HepG2 (cell line): Measurements from ENCODE around the gene KSR1. TPM values are rescaled to one million over a fixed set of nuclear protein-coding genes. Genes with fewer than 3 reads are reported as not detected.
A peak's percentile ranks its signal among the peaks of the same experiment; 100 is the strongest.

ENCODE experiments used
- ATAC-seq: fragments of 200-7000 bp; cut with Tn5 transposase; 3 replicates; pipeline ENCODE4 v1.9.1; 2020; ENCODE audit warnings: mild to moderate bottlenecking, moderate library complexity
- BruUV-seq: library from RNA; stranded (reverse); fragments of 400-500 nt; replicated peaks from 2 replicates; lab custom pipeline; 2021; lab: Mats Ljungman, UMichigan
- CTCF ChIA-PET: fragments of 300-600 bp; formaldehyde crosslinking; extraction: SDS; loops from one replicate; lab custom pipeline; 2021; ENCODE audit warnings: low total read pairs, inconsistent platforms, low intra/inter-chr PET ratio; lab: Yijun Ruan, JAX
- POLR2A ChIA-PET: fragments of 350-600 bp; sonication (Branson Sonifier 250); formaldehyde crosslinking; loops from one replicate; lab custom pipeline; 2020; ENCODE audit warnings: antibody characterized with exemption, inconsistent platforms; lab: Yijun Ruan, JAX
- DNase-seq: peaks from one replicate; pipeline ENCODE4 v3.0.0-alpha.2; 2015; ENCODE audit warnings: low spot score
- FAIRE-seq: peaks from 3 replicates; lab custom pipeline; 2011; peaks lifted over from hg19 to GRCh38; lab: Jason Lieb, UNC
- H2AFZ ChIP-seq: one replicate; pipeline ENCODE4 v1.6.1; 2011; ENCODE audit warnings: low read length, inconsistent platforms
- H3K27ac ChIP-seq: fragments of 300-600 bp; 3 replicates; pipeline ENCODE4 v1.8.0; 2011; ENCODE audit warnings: mixed run types, mild to moderate bottlenecking, mixed read lengths, low read length, inconsistent platforms; ENCODE audit not compliant: insufficient read depth; ENCODE audit errors: extremely low read length
- H3K27me3 ChIP-seq, 2 experiments: fragments of 200-600 bp in 1 of 2; 2 replicates in 1 of 2; 3 replicates in 1 of 2; pipeline versions ENCODE4 v1.6.0 to v1.8.0; 2011; ENCODE audit warnings: low read length in 2 of 2, mild to moderate bottlenecking in 2 of 2, moderate library complexity in 2 of 2, inconsistent platforms in 1 of 2; ENCODE audit not compliant: insufficient read depth in 2 of 2, control insufficient read depth in 1 of 2
- H3K36me3 ChIP-seq, 2 experiments: fragments of 200-600 bp in 1 of 2; replicated peaks in 1 of 2; 2 replicates in 1 of 2; 3 replicates in 1 of 2; pipeline versions ENCODE4 v1.5.1 to v1.8.0; 2011; ENCODE audit warnings: low read length in 2 of 2, inconsistent platforms in 1 of 2; ENCODE audit not compliant: insufficient read depth in 2 of 2, control insufficient read depth in 1 of 2
- H3K4me1 ChIP-seq: 2 replicates; pipeline ENCODE4 v1.5.1; 2012; ENCODE audit warnings: low read length, inconsistent platforms; ENCODE audit not compliant: insufficient read depth
- H3K4me2 ChIP-seq: 2 replicates; pipeline ENCODE4 v1.6.0; 2011; ENCODE audit warnings: low read depth, low read length, inconsistent platforms
- H3K4me3 ChIP-seq, 3 experiments: fragments of 200-600 bp in 1 of 3; sonication (generic), shearing (Covaris generic) in 1 of 3; replicated peaks in 1 of 3; 2 replicates each; pipeline ENCODE4 v1.5.1; 2011 to 2016; ENCODE audit warnings: low read length in 3 of 3, inconsistent platforms in 2 of 3, low read depth in 2 of 3, mild to moderate bottlenecking in 2 of 3, control low read depth in 1 of 3, mixed read lengths in 1 of 3; ENCODE audit not compliant: insufficient read depth in 1 of 3
- H3K79me2 ChIP-seq: one replicate; pipeline ENCODE4 v1.6.1; 2011; ENCODE audit warnings: low read length, inconsistent platforms; ENCODE audit not compliant: insufficient read depth
- H3K9ac ChIP-seq: 2 replicates; pipeline ENCODE4 v1.6.0; 2011; ENCODE audit warnings: mild to moderate bottlenecking, low read depth, low read length, inconsistent platforms; ENCODE audit not compliant: insufficient read depth
- H3K9me3 ChIP-seq: 2 replicates; pipeline ENCODE4 v1.5.1; 2012; ENCODE audit warnings: mild to moderate bottlenecking, low read length
- H4K20me1 ChIP-seq: 2 replicates; pipeline ENCODE4 v1.6.0; 2011; ENCODE audit warnings: inconsistent platforms, mild to moderate bottlenecking, low read length, moderate library complexity; ENCODE audit not compliant: insufficient read depth
- ATF7-NPFF ChIP-seq: sonication (generic); formaldehyde crosslinking; IDR thresholded peaks from 2 replicates; pipeline ENCODE4 v1.8.1; 2023; ENCODE audit warnings: mild to moderate bottlenecking, low read depth, missing genetic modification reagents, moderate library complexity
- FOSL1 ChIP-seq: sonication (generic); formaldehyde crosslinking; IDR thresholded peaks from 2 replicates; pipeline ENCODE4 v1.9.0; 2021; ENCODE audit warnings: missing genetic modification reagents, borderline replicate concordance
- HDAC6 ChIP-seq: fragments of 200-600 bp; sonication (generic); IDR thresholded peaks from 2 replicates; pipeline ENCODE4 v1.7.0; 2017; ENCODE audit warnings: mild to moderate bottlenecking, antibody characterized with exemption, low read length, low read depth
- KAT7 ChIP-seq: IDR thresholded peaks from 2 replicates; pipeline ENCODE4 v1.6.1; 2018; ENCODE audit warnings: borderline replicate concordance, missing compliant biosample characterization
- KDM1A ChIP-seq: IDR thresholded peaks from 2 replicates; pipeline ENCODE4 v1.6.1; 2016; ENCODE audit warnings: missing compliant biosample characterization
- NR3C1 ChIP-seq: sonication (generic); formaldehyde crosslinking; IDR thresholded peaks from 2 replicates; pipeline ENCODE4 v1.4.0; 2020; ENCODE audit warnings: missing genetic modification reagents
- ONECUT2 ChIP-seq: sonication (generic); formaldehyde crosslinking; IDR thresholded peaks from 2 replicates; pipeline ENCODE4 v1.4.0; 2020; ENCODE audit warnings: missing genetic modification reagents
- PCBP2 ChIP-seq: fragments of 200-400 bp; formaldehyde crosslinking; optimal IDR thresholded peaks from 2 replicates; pipeline ENCODE3; 2018; ENCODE audit warnings: low read length, low read depth; ENCODE audit not compliant: poor library complexity, severe bottlenecking
- RARA ChIP-seq: IDR thresholded peaks from 2 replicates; pipeline ENCODE4 v1.6.1; 2016; ENCODE audit warnings: missing genetic modification reagents, missing compliant biosample characterization
- SP4 ChIP-seq: sonication (generic); formaldehyde crosslinking; IDR thresholded peaks from 2 replicates; pipeline ENCODE4 v1.8.1; 2023; ENCODE audit warnings: mild to moderate bottlenecking, missing genetic modification reagents
- SRY ChIP-seq: sonication (generic); formaldehyde crosslinking; IDR thresholded peaks from 2 replicates; pipeline ENCODE4 v1.8.0; 2022; ENCODE audit warnings: mild to moderate bottlenecking, missing genetic modification reagents
- TARDBP ChIP-seq: sonication (generic); formaldehyde crosslinking; IDR thresholded peaks from 2 replicates; pipeline ENCODE4 v1.8.0; 2022; ENCODE audit warnings: mild to moderate bottlenecking, missing genetic modification reagents
- TCF7 ChIP-seq: sonication (generic); IDR thresholded peaks from 2 replicates; pipeline ENCODE4 v1.6.1; 2016; ENCODE audit warnings: antibody characterized with exemption, low read depth
- ZIK1 ChIP-seq: sonication (generic); formaldehyde crosslinking; IDR thresholded peaks from 2 replicates; pipeline ENCODE4 v1.5.0; 2020; ENCODE audit warnings: mild to moderate bottlenecking, low read depth, missing genetic modification reagents, borderline replicate concordance
- ZNF331 ChIP-seq: sonication (generic); formaldehyde crosslinking; IDR thresholded peaks from 2 replicates; pipeline ENCODE4 v1.4.0; 2020; ENCODE audit warnings: missing genetic modification reagents
- ZNF737 ChIP-seq: sonication (generic); formaldehyde crosslinking; IDR thresholded peaks from 2 replicates; pipeline ENCODE4 v1.5.0; 2020; ENCODE audit warnings: missing genetic modification reagents, mild to moderate bottlenecking, borderline replicate concordance
- WGBS: methylation state at CpG from one replicate; pipeline ENCODE4 v1.1.6; 2017; ENCODE audit warnings: low lambda C conversion rate; 5-methylcytosine and 5-hydroxymethylcytosine counted together
- in situ Hi-C: cut with HindIII; loops from 2 replicates; pipeline ENCODE4 v1.10.0; 2017; ENCODE audit warnings: low pct_unique_long_range_greater_than_20kb; ENCODE audit not compliant: extremely low pct_ligation_motif_present
- intact Hi-C: fragments of 100-400 bp; cut with micrococcal nuclease; formaldehyde crosslinking; loops from one replicate; pipeline ENCODE4 v1.10.0; 2022; ENCODE audit not compliant: unreplicated experiment
- polyA plus RNA-seq, 8 experiments: library from polyadenylated mRNA; depleted of rRNA in 3 of 8; stranded (reverse) in 7 of 8; unstranded in 1 of 8; fragments of >200 nt; fragmentation: Illumina TruSeq in 4 of 8; extraction: Trizol in 4 of 8; gene quantifications; 2 replicates each; pipeline versions ENCODE4 v1.2.1 to v1.2.3, GENCODE V29; 2011 to 2016; ENCODE audit warnings: low read depth in 4 of 8, missing spikeins in 1 of 8, mixed read lengths in 1 of 8; ENCODE audit not compliant: insufficient read depth in 1 of 8
- total RNA-seq, 5 experiments: library from RNA; depleted of rRNA; stranded (reverse); fragments of >200 nt; fragmentation: Illumina TruSeq; extraction: Trizol; gene quantifications; 2 replicates each; pipeline ENCODE4 v1.2.3, GENCODE V29; 2016; ENCODE audit warnings: low read depth in 1 of 5
- TF ChIP-seq, protein P1 (sequence below): sonication (generic); formaldehyde crosslinking; conservative IDR thresholded peaks from 2 replicates; pipeline ENCODE4 v1.4.0; 2020; ENCODE audit warnings: mild to moderate bottlenecking, missing genetic modification reagents, moderate library complexity
- TF ChIP-seq, protein P2 (sequence below): sonication (generic); formaldehyde crosslinking; IDR thresholded peaks from 2 replicates; pipeline ENCODE4 v1.5.1; 2020; ENCODE audit warnings: mild to moderate bottlenecking, missing genetic modification reagents, moderate library complexity

KSR1 gene
- total and polyA plus RNA-seq, 2 of the 13 experiments (the other 11 are each of a cell fraction or from before 2014, with no cell fraction given), result 10.1 to 16.6 TPM

DNA sequence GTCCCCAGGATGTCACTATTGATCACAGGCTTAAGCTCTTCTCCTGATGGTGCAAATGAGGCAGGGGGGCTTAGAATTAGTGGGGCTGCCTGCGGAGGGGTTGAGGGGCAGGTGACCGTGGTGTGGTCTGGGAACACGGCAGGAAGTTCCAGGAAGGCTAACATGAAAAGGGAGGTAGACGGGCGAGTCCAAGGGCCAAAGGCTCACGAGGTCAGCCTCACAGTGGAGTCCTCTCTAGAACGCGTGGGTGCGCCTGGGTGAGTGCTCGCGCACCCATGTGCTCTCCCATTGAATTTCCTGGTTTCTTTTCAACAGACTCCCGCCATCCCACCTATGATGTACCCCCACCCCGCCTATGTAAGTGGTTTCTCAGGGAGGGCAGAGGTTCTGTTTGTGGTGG, 190.0 kb downstream of the KSR1 start (continued):
- TF ChIP-seq, protein P1, sequence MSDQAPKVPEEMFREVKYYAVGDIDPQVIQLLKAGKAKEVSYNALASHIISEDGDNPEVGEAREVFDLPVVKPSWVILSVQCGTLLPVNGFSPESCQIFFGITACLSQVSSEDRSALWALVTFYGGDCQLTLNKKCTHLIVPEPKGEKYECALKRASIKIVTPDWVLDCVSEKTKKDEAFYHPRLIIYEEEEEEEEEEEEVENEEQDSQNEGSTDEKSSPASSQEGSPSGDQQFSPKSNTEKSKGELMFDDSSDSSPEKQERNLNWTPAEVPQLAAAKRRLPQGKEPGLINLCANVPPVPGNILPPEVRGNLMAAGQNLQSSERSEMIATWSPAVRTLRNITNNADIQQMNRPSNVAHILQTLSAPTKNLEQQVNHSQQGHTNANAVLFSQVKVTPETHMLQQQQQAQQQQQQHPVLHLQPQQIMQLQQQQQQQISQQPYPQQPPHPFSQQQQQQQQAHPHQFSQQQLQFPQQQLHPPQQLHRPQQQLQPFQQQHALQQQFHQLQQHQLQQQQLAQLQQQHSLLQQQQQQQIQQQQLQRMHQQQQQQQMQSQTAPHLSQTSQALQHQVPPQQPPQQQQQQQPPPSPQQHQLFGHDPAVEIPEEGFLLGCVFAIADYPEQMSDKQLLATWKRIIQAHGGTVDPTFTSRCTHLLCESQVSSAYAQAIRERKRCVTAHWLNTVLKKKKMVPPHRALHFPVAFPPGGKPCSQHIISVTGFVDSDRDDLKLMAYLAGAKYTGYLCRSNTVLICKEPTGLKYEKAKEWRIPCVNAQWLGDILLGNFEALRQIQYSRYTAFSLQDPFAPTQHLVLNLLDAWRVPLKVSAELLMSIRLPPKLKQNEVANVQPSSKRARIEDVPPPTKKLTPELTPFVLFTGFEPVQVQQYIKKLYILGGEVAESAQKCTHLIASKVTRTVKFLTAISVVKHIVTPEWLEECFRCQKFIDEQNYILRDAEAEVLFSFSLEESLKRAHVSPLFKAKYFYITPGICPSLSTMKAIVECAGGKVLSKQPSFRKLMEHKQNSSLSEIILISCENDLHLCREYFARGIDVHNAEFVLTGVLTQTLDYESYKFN (CRISPR knock-in tag), result 0 out of 2 replicates have a peak, but pooled peaks have one; percentile 13
- TF ChIP-seq RARA, result 0 out of 2 replicates have a peak, but pooled peaks have one; percentile 22
- TF ChIP-seq, protein P2, sequence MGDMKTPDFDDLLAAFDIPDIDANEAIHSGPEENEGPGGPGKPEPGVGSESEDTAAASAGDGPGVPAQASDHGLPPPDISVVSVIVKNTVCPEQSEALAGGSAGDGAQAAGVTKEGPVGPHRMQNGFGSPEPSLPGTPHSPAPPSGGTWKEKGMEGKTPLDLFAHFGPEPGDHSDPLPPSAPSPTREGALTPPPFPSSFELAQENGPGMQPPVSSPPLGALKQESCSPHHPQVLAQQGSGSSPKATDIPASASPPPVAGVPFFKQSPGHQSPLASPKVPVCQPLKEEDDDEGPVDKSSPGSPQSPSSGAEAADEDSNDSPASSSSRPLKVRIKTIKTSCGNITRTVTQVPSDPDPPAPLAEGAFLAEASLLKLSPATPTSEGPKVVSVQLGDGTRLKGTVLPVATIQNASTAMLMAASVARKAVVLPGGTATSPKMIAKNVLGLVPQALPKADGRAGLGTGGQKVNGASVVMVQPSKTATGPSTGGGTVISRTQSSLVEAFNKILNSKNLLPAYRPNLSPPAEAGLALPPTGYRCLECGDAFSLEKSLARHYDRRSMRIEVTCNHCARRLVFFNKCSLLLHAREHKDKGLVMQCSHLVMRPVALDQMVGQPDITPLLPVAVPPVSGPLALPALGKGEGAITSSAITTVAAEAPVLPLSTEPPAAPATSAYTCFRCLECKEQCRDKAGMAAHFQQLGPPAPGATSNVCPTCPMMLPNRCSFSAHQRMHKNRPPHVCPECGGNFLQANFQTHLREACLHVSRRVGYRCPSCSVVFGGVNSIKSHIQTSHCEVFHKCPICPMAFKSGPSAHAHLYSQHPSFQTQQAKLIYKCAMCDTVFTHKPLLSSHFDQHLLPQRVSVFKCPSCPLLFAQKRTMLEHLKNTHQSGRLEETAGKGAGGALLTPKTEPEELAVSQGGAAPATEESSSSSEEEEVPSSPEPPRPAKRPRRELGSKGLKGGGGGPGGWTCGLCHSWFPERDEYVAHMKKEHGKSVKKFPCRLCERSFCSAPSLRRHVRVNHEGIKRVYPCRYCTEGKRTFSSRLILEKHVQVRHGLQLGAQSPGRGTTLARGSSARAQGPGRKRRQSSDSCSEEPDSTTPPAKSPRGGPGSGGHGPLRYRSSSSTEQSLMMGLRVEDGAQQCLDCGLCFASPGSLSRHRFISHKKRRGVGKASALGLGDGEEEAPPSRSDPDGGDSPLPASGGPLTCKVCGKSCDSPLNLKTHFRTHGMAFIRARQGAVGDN (CRISPR knock-in tag), result peak; percentile 59
- TF ChIP-seq ATF7-NPFF (CRISPR knock-in tag), result no peak

DNA sequence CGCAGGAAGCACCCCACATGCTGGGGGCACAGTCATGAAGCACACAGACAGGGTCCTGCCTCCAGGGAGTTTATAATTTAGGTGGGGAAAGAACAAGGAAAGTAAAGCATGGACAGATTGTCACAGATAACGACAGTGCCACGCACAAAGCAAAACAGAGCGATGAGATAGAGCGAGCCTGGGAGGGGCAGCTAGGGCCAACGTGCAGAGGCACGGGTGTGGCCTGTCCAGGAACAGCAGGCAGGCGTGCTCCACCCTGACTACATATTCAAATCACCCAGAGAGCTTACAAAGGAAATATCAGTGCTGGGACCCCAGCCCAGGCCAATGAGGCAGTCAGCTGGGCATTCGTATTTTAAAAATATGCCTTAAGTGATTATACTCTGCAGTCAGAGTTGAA, 191.5 kb downstream of the KSR1 start:
- POLR2A ChIA-PET, result no interaction called here
- no peak for ATAC-seq
- in situ Hi-C loops (no loop called here), intact Hi-C loops (no loop called here)
- CTCF ChIA-PET, result no interaction called here
- no peaks in the 10 kb centered on the region for H3K9me3 ChIP-seq
- no peak for FAIRE-seq
- H3K27me3 ChIP-seq, result no peaks in the 10 kb centered on the region; a peak in 1 of 5 replicates
- no TSS peak for BruUV-seq
- no peak overlapping the region for H3K27ac ChIP-seq
- H3K9ac ChIP-seq, result no peak overlapping the region
- no peak overlapping the region for H3K4me2 ChIP-seq
- no peaks in the 10 kb centered on the region for H3K79me2 ChIP-seq
- DNase-seq, result no peak
- TF ChIP-seq TARDBP (CRISPR knock-in tag), result no peak
- no peak for TF ChIP-seq HDAC6
- TF ChIP-seq SP4 (CRISPR knock-in tag), result no peak
- TF ChIP-seq NR3C1 (CRISPR knock-in tag), result no peak
- TF ChIP-seq KDM1A, result no peak
- TF ChIP-seq TCF7, result no peak
- TF ChIP-seq PCBP2, result no peak
- no peak for TF ChIP-seq SRY
- TF ChIP-seq ONECUT2 (CRISPR knock-in tag), result no peak
- no peak for TF ChIP-seq ZNF737 (CRISPR knock-in tag)
- no peak for TF ChIP-seq ZIK1 (CRISPR knock-in tag)
- no peak for TF ChIP-seq FOSL1
- no peak for TF ChIP-seq KAT7
- TF ChIP-seq ZNF331 (CRISPR knock-in tag), result no peak
- H3K4me3 ChIP-seq, result no peak overlapping the region
- no peaks in the 10 kb centered on the region for H3K36me3 ChIP-seq
- H3K4me1 ChIP-seq, result peaks cover 15% of the 10 kb centered on the region
- WGBS, result 46% methylated on average over 9 of the region's 9 CpGs
- no peaks in the 10 kb centered on the region for H4K20me1 ChIP-seq
- no peak overlapping the region for H2AFZ ChIP-seq
